Measurements from ENCODE around the gene EEF1E1.
"Not testable (repeated sequence)": the region's sequence is repeated elsewhere in the genome, so short reads cannot be mapped to it uniquely, and the experiment has no call there.

Gene EEF1E1

GRCh38 chr6:8043221-8043620, 59.1 kb downstream of the EEF1E1 start:
- no peak overlapping the region for H3K27ac ChIP-seq (ENCODE audit: low read length)
- H3K9me3 ChIP-seq (ENCODE audit: insufficient read depth, low read length), result no peaks in the 10 kb centered on the region
- H4K20me1 ChIP-seq (ENCODE audit: insufficient read depth, low read length), result no peaks in the 10 kb centered on the region
- no peaks in the 10 kb centered on the region for H3K4me1 ChIP-seq (ENCODE audit: low read length)
- TF ChIP-seq EZH2phosphoT487 (IDR thresholded peaks at IDR 0.05; ENCODE audit: low read depth), result no peak
- no peak for TF ChIP-seq CTCF (IDR thresholded peaks at IDR 0.05; ENCODE audit: low read depth, low read length)
- H3K4me3 ChIP-seq (ENCODE audit: low read length), result no peak overlapping the region
- H3K9ac ChIP-seq (ENCODE audit: low read length), result no peak overlapping the region
- no peak overlapping the region for H3K4me2 ChIP-seq (ENCODE audit: low read length)
- no peak overlapping the region for H2AFZ ChIP-seq (ENCODE audit: low read depth, low read length)
- peaks cover 11% of the 10 kb centered on the region for H3K36me3 ChIP-seq (replicated peaks; ENCODE audit: low read depth, low read length)
- no peaks in the 10 kb centered on the region for H3K79me2 ChIP-seq (ENCODE audit: low read length)
- no peaks in the 10 kb centered on the region for H3K27me3 ChIP-seq (ENCODE audit: low read depth, low read length)

- TF ChIP-seq CTCF (IDR thresholded peaks at IDR 0.05; ENCODE audit: low read depth, low read length), result no peak
- TF ChIP-seq EZH2phosphoT487 (IDR thresholded peaks at IDR 0.05; ENCODE audit: low read depth), result no peak
- Histone ChIP-seq H3K36me3 (replicated peaks; ENCODE audit: low read depth, low read length) (peaks cover 11% of the 10 kb centered on the region), H3K79me2 (ENCODE audit: low read length) (0 out of 2 replicates have a peak, but pooled peaks cover under 1% of the 10 kb centered on the region), H3K27me3 (ENCODE audit: low read depth, low read length) (no peaks in the 10 kb centered on the region), H3K4me1 (ENCODE audit: low read length) (no peaks in the 10 kb centered on the region), H3K4me3 (ENCODE audit: low read length) (no peak overlapping the region), H3K9me3 (ENCODE audit: insufficient read depth, low read length) (no peaks in the 10 kb centered on the region), H2AFZ (ENCODE audit: low read depth, low read length) (no peak overlapping the region), H4K20me1 (ENCODE audit: insufficient read depth, low read length) (no peaks in the 10 kb centered on the region), H3K27ac (ENCODE audit: low read length) (no peak overlapping the region), H3K4me2 (ENCODE audit: low read length) (no peak overlapping the region), H3K9ac (ENCODE audit: low read length) (no peak overlapping the region)
Observed at GRCh38 chr6:8041913-8042583, 60.3 kb downstream of the EEF1E1 start.

GRCh38 chr6:8034107-8034506, 68.2 kb downstream of the EEF1E1 start:
- not testable (repeated sequence) for H2AFZ ChIP-seq (ENCODE audit: low read depth, low read length); H4K20me1 ChIP-seq (ENCODE audit: insufficient read depth, low read length); H3K36me3 ChIP-seq (replicated peaks; ENCODE audit: low read depth, low read length); H3K9ac ChIP-seq (ENCODE audit: low read length); H3K4me1 ChIP-seq (ENCODE audit: low read length); H3K4me2 ChIP-seq (ENCODE audit: low read length); H3K9me3 ChIP-seq (ENCODE audit: insufficient read depth, low read length); H3K4me3 ChIP-seq (ENCODE audit: low read length); H3K27me3 ChIP-seq (ENCODE audit: low read depth, low read length); H3K27ac ChIP-seq (ENCODE audit: low read length)
- H3K79me2 ChIP-seq (ENCODE audit: low read length), result peaks cover 21% of the 10 kb centered on the region

GRCh38 chr6:8030920-8031319, 71.4 kb downstream of the EEF1E1 start:
- no peaks in the 10 kb centered on the region for H3K9me3 ChIP-seq (ENCODE audit: insufficient read depth, low read length)
- H3K27ac ChIP-seq (ENCODE audit: low read length), result no peak overlapping the region
- H3K36me3 ChIP-seq (replicated peaks; ENCODE audit: low read depth, low read length), result no peaks in the 10 kb centered on the region
- peaks cover 5% of the 10 kb centered on the region; the same call in 1 of the 2 replicates for H3K4me1 ChIP-seq (ENCODE audit: low read length)
- H3K27me3 ChIP-seq (ENCODE audit: low read depth, low read length), result no peaks in the 10 kb centered on the region
- H3K4me2 ChIP-seq (ENCODE audit: low read length), result no peak overlapping the region
- TF ChIP-seq CTCF (IDR thresholded peaks at IDR 0.05; ENCODE audit: low read depth, low read length) (no peak), EZH2phosphoT487 (IDR thresholded peaks at IDR 0.05; ENCODE audit: low read depth) (no peak)
- peaks cover 14% of the 10 kb centered on the region for H3K79me2 ChIP-seq (ENCODE audit: low read length)
- H3K9ac ChIP-seq (ENCODE audit: low read length), result no peak overlapping the region
- H2AFZ ChIP-seq (ENCODE audit: low read depth, low read length), result no peak overlapping the region
- no peak overlapping the region for H3K4me3 ChIP-seq (ENCODE audit: low read length)
- no peaks in the 10 kb centered on the region for H4K20me1 ChIP-seq (ENCODE audit: insufficient read depth, low read length)
